Thymus (tissue), 11 donors: ENCODE results near the gene PSENEN. TPM values are rescaled to one million over a fixed set of nuclear protein-coding genes. Genes with fewer than 3 reads are reported as not detected.
"Not testable (repeated sequence)": the region's sequence is repeated elsewhere in the genome, so short reads cannot be mapped to it uniquely, and the experiment has no call there.

ENCODE experiments used
- DNase-seq, 9 donors: peaks; one replicate each; pipeline ENCODE4 v3.0.0-alpha.2; 2013; ENCODE audit warnings: low spot score in 9 of 9, low read depth in 6 of 9, missing footprints in 1 of 9
- H3K27ac ChIP-seq, 2 donors: one replicate each; pipeline ENCODE4 v1.5.1; 2013; ENCODE audit warnings: control low read depth in 1 of 2, low read depth in 1 of 2, low read length in 1 of 2, mild to moderate bottlenecking in 1 of 2, moderate library complexity in 1 of 2
- H3K27me3 ChIP-seq, 2 donors: one replicate each; pipeline ENCODE4 v1.5.1; 2013; ENCODE audit warnings: low read length in 1 of 2; ENCODE audit not compliant: control insufficient read depth in 2 of 2, insufficient read depth in 1 of 2
- H3K36me3 ChIP-seq, 2 donors: one replicate each; pipeline ENCODE4 v1.5.1; 2013; ENCODE audit warnings: low read length in 1 of 2, mild to moderate bottlenecking in 1 of 2, moderate library complexity in 1 of 2; ENCODE audit not compliant: control insufficient read depth in 2 of 2, insufficient read depth in 2 of 2
- H3K4me1 ChIP-seq, 2 donors: one replicate each; pipeline ENCODE4 v1.5.1; 2013; ENCODE audit warnings: low read length in 2 of 2; ENCODE audit not compliant: control insufficient read depth in 2 of 2, insufficient read depth in 2 of 2
- H3K4me3 ChIP-seq, 2 donors: one replicate each; pipeline ENCODE4 v1.5.1; 2013; ENCODE audit warnings: low read length in 2 of 2, control low read depth in 1 of 2, mild to moderate bottlenecking in 1 of 2
- H3K9me3 ChIP-seq, 2 donors: one replicate each; pipeline ENCODE4 v1.5.1; 2013; ENCODE audit warnings: low read length in 1 of 2, mild to moderate bottlenecking in 1 of 2; ENCODE audit not compliant: control insufficient read depth in 2 of 2, insufficient read depth in 1 of 2
- WGBS: extraction: QIAGEN DNeasy Blood & Tissue Kit; methylation state at CpG from one replicate; pipeline ENCODE4 v1.1.7; 2013; 5-methylcytosine and 5-hydroxymethylcytosine counted together
- polyA plus RNA-seq: library from polyadenylated mRNA; stranded (reverse); fragments of 200-250 nt; gene quantifications from one replicate; pipeline ENCODE4 v1.2.3, GENCODE V29; 2013
- total RNA-seq: library from RNA; stranded (reverse); fragments of 120-200 nt; gene quantifications from one replicate; pipeline ENCODE4 v1.2.4, GENCODE V29; 2013
- donor health status: healthy.

Gene PSENEN
- total and polyA plus RNA-seq, 2 donors = 65.1 to 104 TPM

DNA sequence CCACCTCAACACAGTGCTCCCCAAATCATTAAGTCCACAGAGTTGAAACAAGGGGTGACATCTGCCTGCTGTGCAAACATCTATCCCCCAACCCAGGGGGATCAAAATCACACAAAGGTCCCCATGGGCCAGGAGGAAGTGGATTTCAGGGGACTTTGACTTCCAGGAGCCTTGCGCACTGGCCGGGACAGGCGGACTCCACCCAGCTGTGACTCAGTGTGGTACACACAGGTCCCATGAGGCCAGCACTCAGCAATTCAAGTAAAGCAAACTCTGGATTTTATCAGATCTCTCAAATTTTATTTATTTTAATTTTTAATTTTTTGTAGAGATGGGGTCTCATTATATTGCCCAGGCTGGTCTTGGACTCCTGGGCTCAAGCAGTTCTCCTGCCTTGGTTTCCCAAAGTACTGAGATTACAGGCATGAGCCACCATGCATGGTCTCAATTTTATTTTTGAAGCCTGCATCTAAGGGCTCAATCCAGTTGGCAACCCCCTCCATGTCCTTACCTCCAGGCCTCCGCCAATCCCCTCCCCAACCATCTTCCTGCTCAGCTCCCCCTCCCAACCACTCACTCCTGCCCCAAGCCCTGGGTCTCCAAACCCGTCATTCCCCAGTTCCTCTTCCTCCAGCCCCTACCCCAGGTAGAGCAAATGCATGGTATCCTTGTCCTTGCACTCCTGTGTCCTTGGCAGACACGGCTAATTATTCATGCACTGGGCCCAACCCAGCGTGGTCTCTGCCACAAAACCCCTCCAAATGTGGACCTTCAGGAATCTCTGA, 48.1 kb downstream of the PSENEN start:
- peaks cover 0 to 32% of the 10 kb centered on the region in 2 donors for H3K27me3 ChIP-seq
- WGBS = 91% methylated on average over 7 of the region's 7 CpGs

DNA sequence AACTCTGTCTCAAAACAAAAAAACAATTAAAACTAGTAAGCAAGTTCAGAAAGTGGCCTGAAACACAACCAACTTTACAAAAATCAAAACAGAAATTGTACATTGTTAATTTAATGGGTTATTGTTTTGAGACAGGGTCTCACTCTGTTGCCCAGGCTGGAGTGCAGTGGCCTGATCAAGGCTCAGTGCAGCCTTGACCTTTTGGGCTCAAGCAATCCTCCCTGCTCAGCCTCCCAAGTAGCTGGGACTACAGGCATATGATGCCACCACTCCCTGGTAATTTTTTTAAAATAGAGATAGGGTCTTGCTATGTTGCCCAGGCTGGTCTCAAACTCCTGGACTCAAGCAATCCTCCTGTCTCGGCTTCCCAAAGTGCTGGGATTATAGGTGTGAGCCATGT, 50.1 kb downstream of the PSENEN start:
- not testable (repeated sequence) for H3K9me3 ChIP-seq, H3K27ac ChIP-seq, H3K36me3 ChIP-seq, H3K4me1 ChIP-seq, H3K4me3 ChIP-seq, DNase-seq
- 90% methylated on average over 1 of the region's 1 CpG for WGBS
- peaks cover 0 to 39% of the 10 kb centered on the region in 2 donors for H3K27me3 ChIP-seq

More for the DNA sequence above, 48.1 kb downstream of the PSENEN start:
- DNase-seq = no peak
- no peaks in the 10 kb centered on the region for H3K36me3 ChIP-seq
- no peaks in the 10 kb centered on the region for H3K9me3 ChIP-seq
- no peak overlapping the region for H3K4me3 ChIP-seq
- no peaks in the 10 kb centered on the region for H3K4me1 ChIP-seq
- no peak overlapping the region for H3K27ac ChIP-seq

Other genes starting within 250 kb of the PSENEN start
- gene DMKN, start 232.0 kb upstream of the PSENEN start, total RNA-seq = 23.2 TPM
- gene DMKN, start 232.0 kb upstream of the PSENEN start, polyA plus RNA-seq = 175 TPM
- gene SBSN, start 217.3 kb upstream of the PSENEN start, total RNA-seq = 1.5 TPM
- 56.1 TPM for gene SBSN, start 217.3 kb upstream of the PSENEN start, polyA plus RNA-seq
- gene GAPDHS, start 212.2 kb upstream of the PSENEN start, total RNA-seq = 0.19 TPM
- 0.16 TPM for gene GAPDHS, start 212.2 kb upstream of the PSENEN start, polyA plus RNA-seq
- 45.0 TPM for gene TMEM147, start 200.0 kb upstream of the PSENEN start, total RNA-seq
- gene TMEM147, start 200.0 kb upstream of the PSENEN start, polyA plus RNA-seq = 61.1 TPM
- 0.42 TPM for gene ATP4A, start 182.0 kb upstream of the PSENEN start, total RNA-seq
- gene ATP4A, start 182.0 kb upstream of the PSENEN start, polyA plus RNA-seq = 1.1 TPM
- not detected for gene PMIS2, start 159.5 kb upstream of the PSENEN start, total RNA-seq
- gene PMIS2, start 159.5 kb upstream of the PSENEN start, polyA plus RNA-seq = not detected
- 11.8 TPM for gene HAUS5, start 132.9 kb upstream of the PSENEN start, total RNA-seq
- 22.8 TPM for gene HAUS5, start 132.9 kb upstream of the PSENEN start, polyA plus RNA-seq
- gene RBM42, start 116.6 kb upstream of the PSENEN start, total RNA-seq = 51.8 TPM
- gene RBM42, start 116.6 kb upstream of the PSENEN start, polyA plus RNA-seq = 57.1 TPM
- 0.76 TPM for gene ETV2, start 103.9 kb upstream of the PSENEN start, total RNA-seq
- gene ETV2, start 103.9 kb upstream of the PSENEN start, polyA plus RNA-seq = 1.5 TPM
- 636 TPM for gene COX6B1, start 97.3 kb upstream of the PSENEN start, total RNA-seq
- 656 TPM for gene COX6B1, start 97.3 kb upstream of the PSENEN start, polyA plus RNA-seq
- not detected for gene UPK1A, start 79.1 kb upstream of the PSENEN start, total RNA-seq
- 0.94 TPM for gene UPK1A, start 79.1 kb upstream of the PSENEN start, polyA plus RNA-seq
- gene ZBTB32, start 41.1 kb upstream of the PSENEN start, total RNA-seq = 0.09 TPM
- gene ZBTB32, start 41.1 kb upstream of the PSENEN start, polyA plus RNA-seq = 2.0 TPM
- 5.2 TPM for gene KMT2B, start 27.6 kb upstream of the PSENEN start, total RNA-seq
- gene KMT2B, start 27.6 kb upstream of the PSENEN start, polyA plus RNA-seq = 39.0 TPM
- 12.2 TPM for gene IGFLR1, start 3.2 kb upstream of the PSENEN start, total RNA-seq
- gene IGFLR1, start 3.2 kb upstream of the PSENEN start, polyA plus RNA-seq = 67.8 TPM
- gene U2AF1L4, start 233 bp upstream of the PSENEN start, total RNA-seq = 19.8 TPM
- 45.0 TPM for gene U2AF1L4, start 233 bp upstream of the PSENEN start, polyA plus RNA-seq
- 7.6 TPM for gene LIN37, start 2.9 kb downstream of the PSENEN start, total RNA-seq
- gene LIN37, start 2.9 kb downstream of the PSENEN start, polyA plus RNA-seq = 24.2 TPM
- 0.28 TPM for gene HSPB6, start 11.4 kb downstream of the PSENEN start, total RNA-seq
- gene HSPB6, start 11.4 kb downstream of the PSENEN start, polyA plus RNA-seq = 18.9 TPM
- gene PROSER3, start 12.5 kb downstream of the PSENEN start, total RNA-seq = 2.0 TPM
- gene PROSER3, start 12.5 kb downstream of the PSENEN start, polyA plus RNA-seq = 10.0 TPM
- gene ARHGAP33, start 29.9 kb downstream of the PSENEN start, total RNA-seq = 1.5 TPM
- 18.6 TPM for gene ARHGAP33, start 29.9 kb downstream of the PSENEN start, polyA plus RNA-seq
- gene PRODH2, start 67.2 kb downstream of the PSENEN start, total RNA-seq = 0.19 TPM
- 0.23 TPM for gene PRODH2, start 67.2 kb downstream of the PSENEN start, polyA plus RNA-seq
- 2.4 TPM for gene NPHS1, start 106.9 kb downstream of the PSENEN start, total RNA-seq
- gene NPHS1, start 106.9 kb downstream of the PSENEN start, polyA plus RNA-seq = 0.34 TPM
- 2.2 TPM for gene KIRREL2, start 111.3 kb downstream of the PSENEN start, total RNA-seq
- 0.75 TPM for gene KIRREL2, start 111.3 kb downstream of the PSENEN start, polyA plus RNA-seq
- 2.5 TPM for gene APLP1, start 122.9 kb downstream of the PSENEN start, total RNA-seq
- 3.3 TPM for gene APLP1, start 122.9 kb downstream of the PSENEN start, polyA plus RNA-seq
- 12.0 TPM for gene NFKBID, start 154.9 kb downstream of the PSENEN start, total RNA-seq
- gene NFKBID, start 154.9 kb downstream of the PSENEN start, polyA plus RNA-seq = 29.8 TPM
- 50.7 TPM for gene HCST, start 156.9 kb downstream of the PSENEN start, total RNA-seq
- gene HCST, start 156.9 kb downstream of the PSENEN start, polyA plus RNA-seq = 158 TPM
- 52.6 TPM for gene TYROBP, start 162.6 kb downstream of the PSENEN start, total RNA-seq
- 162 TPM for gene TYROBP, start 162.6 kb downstream of the PSENEN start, polyA plus RNA-seq
- gene LRFN3, start 190.7 kb downstream of the PSENEN start, total RNA-seq = 0.47 TPM
- gene LRFN3, start 190.7 kb downstream of the PSENEN start, polyA plus RNA-seq = 1.6 TPM
- 28.8 TPM for gene SDHAF1, start 249.5 kb downstream of the PSENEN start, total RNA-seq
- gene SDHAF1, start 249.5 kb downstream of the PSENEN start, polyA plus RNA-seq = 27.2 TPM